ENCODE data around the gene VSTM5.

GRCh38 chr11:93852242-93852641, 1.8 kb upstream of the VSTM5 start:
- no peak for TF ChIP-seq CTCF (IDR thresholded peaks at IDR 0.05)
- no peak for TF ChIP-seq POLR2A (IDR thresholded peaks at IDR 0.05)

Data from uterus (tissue), 2 donors.